Activated CD4-positive, CD25-positive, alpha-beta regulatory T cell treated with anti-CD3 and anti-CD28 coated beads, Interleukin-2, amount 50 U/mL, for 16 hours (primary cell): ENCODE data around the gene NTF3.

Experiments
- DNase-seq: peaks from one replicate; pipeline ENCODE4 v3.0.0-alpha.2; 2020; ENCODE audit warnings: low read depth, low spot score

Gene NTF3

DNA sequence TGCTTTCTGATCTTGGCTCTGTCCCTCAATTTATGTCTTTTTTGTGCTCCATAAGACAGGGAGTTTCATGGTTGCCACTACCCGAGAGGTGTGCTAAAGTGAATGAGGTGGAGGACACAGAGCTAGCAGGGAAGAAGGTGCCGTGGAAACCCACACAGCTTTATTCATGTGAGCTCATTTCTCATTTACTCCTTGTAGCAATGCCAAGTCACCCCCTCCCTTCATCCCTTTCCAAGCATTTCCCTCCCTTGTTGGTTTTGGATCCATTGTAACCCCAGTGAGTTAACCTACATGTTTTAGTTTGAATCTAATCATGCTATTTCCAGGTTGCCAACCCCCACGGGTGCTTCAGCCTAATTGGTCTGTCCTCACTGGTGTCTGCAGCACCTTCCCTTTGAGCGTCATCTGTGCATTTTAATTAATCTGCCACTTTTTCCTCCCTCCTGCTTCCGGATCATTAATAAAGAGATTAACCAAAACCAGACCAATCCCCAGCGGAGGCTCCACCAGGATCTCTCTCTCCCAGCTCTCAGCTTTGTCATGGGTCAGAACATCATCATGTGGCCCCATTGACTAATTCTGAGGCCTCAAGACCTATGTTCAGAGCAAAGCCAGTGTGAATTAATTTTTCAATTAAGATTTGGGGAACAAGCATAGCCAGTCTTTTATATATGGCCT is 56.2 kb downstream of the NTF3 start:
- no peak for DNase-seq

DNA sequence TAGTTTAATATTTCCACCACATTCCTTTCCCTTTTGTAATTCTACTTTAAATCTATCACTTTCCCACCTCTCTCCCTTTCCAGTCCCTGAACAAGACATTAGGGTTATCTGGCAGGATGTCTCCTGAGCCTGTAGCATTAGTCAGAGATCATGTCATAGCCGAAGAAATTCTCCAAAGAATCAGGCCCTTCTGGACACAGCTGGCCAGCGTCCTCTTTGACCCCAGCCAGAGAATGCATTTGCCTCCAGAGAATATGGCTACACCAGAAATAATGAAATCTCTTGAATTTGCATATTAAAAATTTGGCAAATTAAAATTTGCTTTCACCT is 56.7 kb downstream of the NTF3 start:
- no peak for DNase-seq

- no peak for DNase-seq
These were observed 57.1 kb downstream of the NTF3 start for GRCh38 chr12:5489017-5489416.

DNA sequence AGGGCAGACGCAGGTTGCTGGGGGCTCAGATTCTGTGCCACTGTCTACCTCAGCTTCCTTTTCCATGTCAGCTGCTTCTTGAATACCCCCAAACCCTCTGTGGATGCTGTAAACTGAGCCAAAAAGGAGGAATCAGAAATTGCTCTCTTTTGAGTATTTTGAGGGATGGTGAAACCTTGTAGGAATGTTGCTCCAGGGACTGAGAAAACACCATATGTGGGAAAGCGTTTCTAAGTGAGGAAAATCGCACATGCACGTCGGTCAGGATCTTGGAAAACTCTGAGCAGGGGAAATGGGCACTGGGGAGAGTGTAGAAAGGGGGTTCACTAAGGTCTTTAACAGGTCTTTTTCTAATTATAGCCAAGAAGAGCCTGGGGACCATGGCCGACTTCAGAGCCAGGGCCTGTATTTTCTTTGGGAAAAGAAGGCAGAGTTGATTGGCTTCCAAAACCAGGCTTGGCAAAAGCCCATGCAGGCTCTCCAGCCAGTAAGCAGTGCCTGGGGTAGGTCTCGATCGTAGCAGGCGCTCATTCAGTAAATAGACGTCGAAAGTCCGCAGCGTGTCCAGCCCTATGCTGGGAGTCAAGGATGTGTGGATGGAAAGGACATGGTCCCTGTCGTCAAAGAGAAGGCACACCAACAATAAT is 58.0 kb downstream of the NTF3 start:
- DNase-seq: no peak

- DNase-seq: no peak
These were observed 60.7 kb downstream of the NTF3 start for GRCh38 chr12:5492562-5492961.

- no peak for DNase-seq
These were observed 61.1 kb downstream of the NTF3 start for GRCh38 chr12:5493018-5493417.

GRCh38 chr12:5494343-5494742 is 62.4 kb downstream of the NTF3 start:
- no peak for DNase-seq

- no peak for DNase-seq
These were observed 65.6 kb downstream of the NTF3 start for GRCh38 chr12:5497329-5498053.

DNA sequence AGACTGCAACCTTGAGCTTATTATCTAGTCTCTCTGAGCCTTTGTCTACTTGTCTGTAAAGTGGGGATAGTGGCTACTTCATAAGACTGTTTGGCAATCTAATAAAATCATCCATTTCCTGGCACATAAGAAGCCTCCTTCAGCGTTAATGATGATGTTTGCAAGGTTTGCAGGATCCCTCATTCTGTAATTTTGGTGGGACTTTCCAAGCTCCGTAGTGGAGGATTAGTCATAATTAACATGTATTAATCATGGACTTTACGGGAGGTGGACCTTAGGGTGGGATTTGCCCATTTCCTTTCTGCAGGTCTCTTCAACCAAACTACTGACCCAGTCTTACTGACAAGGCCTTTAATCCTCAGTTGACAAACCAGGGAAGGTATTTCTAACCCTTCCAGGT is 66.2 kb downstream of the NTF3 start:
- DNase-seq: no peak

GRCh38 chr12:5498806-5499205 is 66.9 kb downstream of the NTF3 start:
- DNase-seq: no peak

- DNase-seq: no peak
These were observed 67.8 kb downstream of the NTF3 start for GRCh38 chr12:5499566-5500330.

DNA sequence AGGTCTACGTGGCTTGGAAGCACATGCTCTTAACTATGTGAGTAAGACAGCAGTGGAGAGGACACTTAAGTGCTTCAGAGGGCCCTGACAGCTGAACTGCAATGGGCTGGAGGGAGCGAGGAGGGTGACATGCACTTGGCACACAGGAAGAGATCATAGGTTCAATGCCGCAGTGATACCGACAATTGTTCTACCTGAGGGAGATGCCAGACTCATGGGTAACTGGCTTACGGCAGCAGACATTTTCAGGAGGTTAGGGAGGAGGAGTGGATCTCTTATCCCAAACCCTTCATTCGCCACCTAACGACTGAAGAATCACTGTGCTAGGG is 68.4 kb downstream of the NTF3 start:
- no peak for DNase-seq

DNA sequence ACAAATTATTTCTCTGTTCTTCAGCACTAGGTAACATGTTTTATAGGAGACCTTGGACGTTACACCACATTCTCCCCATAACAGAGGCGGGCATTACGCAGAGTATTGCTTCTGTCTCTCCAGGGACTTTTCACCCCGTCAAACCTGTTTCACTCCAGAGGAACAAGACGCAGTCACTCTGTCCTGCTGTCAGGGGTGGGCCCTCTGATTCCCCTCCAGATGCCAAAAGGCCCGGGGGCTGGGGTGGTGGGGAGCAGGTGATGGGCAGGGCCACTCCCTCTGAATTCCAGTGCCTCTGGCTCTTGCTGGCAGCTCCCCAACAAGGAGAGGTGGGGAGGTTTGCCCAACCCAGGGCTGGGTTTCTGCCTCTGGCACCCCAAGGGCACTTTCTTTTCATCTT is 71.9 kb downstream of the NTF3 start:
- DNase-seq: no peak

GRCh38 chr12:5505116-5505515 is 73.2 kb downstream of the NTF3 start:
- DNase-seq: no peak

- DNase-seq: no peak
These were observed 73.8 kb downstream of the NTF3 start for GRCh38 chr12:5505751-5506150.

- DNase-seq: no peak
These were observed 74.4 kb downstream of the NTF3 start for GRCh38 chr12:5506295-5506694.

- no peak for DNase-seq
These were observed 74.9 kb downstream of the NTF3 start for GRCh38 chr12:5506821-5507231.

GRCh38 chr12:5507401-5507935 is 75.6 kb downstream of the NTF3 start:
- DNase-seq: no peak

DNA sequence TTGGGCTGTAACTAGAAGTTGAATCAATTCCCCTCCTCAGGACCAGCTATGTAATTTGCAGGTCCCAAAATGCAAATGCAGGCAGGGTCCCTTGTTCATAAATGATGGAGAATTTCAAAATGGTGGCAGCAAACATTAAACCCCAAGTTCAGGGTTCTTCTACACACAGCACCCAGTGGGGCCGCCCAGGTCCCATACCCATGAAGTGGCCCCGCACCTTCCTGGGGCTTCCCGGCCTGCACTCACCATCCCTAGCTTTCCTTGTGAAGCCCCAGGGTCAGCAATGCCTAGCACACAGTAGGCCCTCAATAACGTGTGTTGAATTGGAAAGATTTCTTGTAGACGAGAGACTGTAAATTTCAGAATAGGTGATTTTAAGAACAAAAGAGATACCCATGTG is 76.0 kb downstream of the NTF3 start:
- DNase-seq: no peak

DNA sequence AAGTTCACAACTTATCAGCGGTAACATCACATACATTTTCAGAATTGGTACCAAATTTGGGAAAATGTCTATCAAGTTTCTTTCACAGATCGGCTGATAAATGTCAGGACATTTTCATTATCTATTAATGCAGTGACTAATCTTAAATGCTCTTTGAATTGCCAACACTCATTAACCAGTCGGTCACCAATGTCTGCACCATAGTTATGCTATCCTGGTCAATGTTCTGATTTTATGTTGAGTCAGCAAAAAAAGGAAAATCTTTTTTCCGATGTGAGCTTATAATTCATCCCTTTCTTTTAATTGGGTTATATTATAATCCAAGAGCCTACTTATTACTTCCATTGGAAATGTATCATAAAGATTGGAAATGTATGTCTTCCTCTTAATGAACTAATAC is 77.2 kb downstream of the NTF3 start:
- no peak for DNase-seq

DNA sequence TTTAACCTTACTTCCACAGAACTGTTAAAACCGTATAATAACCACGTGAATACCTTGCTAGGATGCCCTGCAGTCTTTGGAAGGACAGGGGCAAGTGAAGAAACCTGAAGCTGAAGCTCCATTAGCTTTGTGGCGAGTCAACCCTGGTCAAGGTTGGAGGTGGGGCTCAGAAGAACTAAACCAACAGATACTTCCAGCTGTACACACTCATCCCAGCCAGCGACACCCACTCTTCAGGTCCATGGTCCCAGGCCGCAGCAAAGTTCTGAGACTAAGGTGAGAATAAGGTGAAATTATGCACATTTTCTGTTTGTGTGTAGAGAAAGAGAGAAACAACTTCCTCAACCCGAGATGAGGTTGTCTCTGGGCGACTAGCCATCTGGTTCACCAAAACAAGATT is 77.6 kb downstream of the NTF3 start:
- DNase-seq: no peak

GRCh38 chr12:5510251-5510805 is 78.4 kb downstream of the NTF3 start:
- DNase-seq: no peak
